Bronchial epithelial cell (primary cell): ENCODE data around the gene ESPL1. TPM values are rescaled to one million over a fixed set of nuclear protein-coding genes. Genes with fewer than 3 reads are reported as not detected.

ENCODE experiments used
- DNase-seq: peaks from one replicate; pipeline ENCODE4 v3.0.0-alpha.2; 2010; ENCODE audit warnings: low read depth
- FAIRE-seq: peaks from 2 replicates; lab custom pipeline; 2011; peaks lifted over from hg19 to GRCh38; lab: Jason Lieb, UNC
- H3K27me3 ChIP-seq: 2 replicates; pipeline ENCODE4 v1.5.1; 2011; ENCODE audit warnings: low read length; ENCODE audit not compliant: control insufficient read depth, insufficient read depth
- H3K36me3 ChIP-seq: 2 replicates; pipeline ENCODE4 v1.5.1; 2011; ENCODE audit warnings: low read length; ENCODE audit not compliant: control insufficient read depth, insufficient read depth
- H3K4me3 ChIP-seq: 2 replicates; pipeline ENCODE4 v1.5.1; 2011; ENCODE audit warnings: mild to moderate bottlenecking, low read depth, low read length, control low read depth
- CTCF ChIP-seq: IDR thresholded peaks from 2 replicates; pipeline ENCODE4 v1.5.1; 2011; ENCODE audit warnings: mild to moderate bottlenecking, moderate library complexity, low read length, control low read depth, inconsistent platforms; ENCODE audit not compliant: insufficient read depth, severe bottlenecking
- total RNA-seq: library from RNA; depleted of rRNA; stranded (reverse); fragments of >200 nt; gene quantifications from 2 replicates; pipeline ENCODE4 v1.2.1, GENCODE V29; 2014

The ESPL1 gene
- total RNA-seq, 1 donor from 2014 or later = 0.26 TPM

- DNase-seq (peak; percentile 71), FAIRE-seq (no peak)
- no peaks in the 10 kb centered on the region for H3K27me3 ChIP-seq
- TF ChIP-seq CTCF = peak; percentile 66
- peaks cover 4% of the 10 kb centered on the region for H3K36me3 ChIP-seq
- peak overlapping the region; percentile 88 for H3K4me3 ChIP-seq
These were observed 16.4 kb upstream of the ESPL1 start for GRCh38 chr12:53251477-53252348.

GRCh38 chr12:53252349-53252916, 15.7 kb upstream of the ESPL1 start:
- no peak for TF ChIP-seq CTCF
- Histone ChIP-seq H3K36me3 (peaks cover 4% of the 10 kb centered on the region), H3K4me3 (peak overlapping the region; percentile 88), H3K27me3 (no peaks in the 10 kb centered on the region)
- FAIRE-seq (no peak), DNase-seq (peak; percentile 53)

- TF ChIP-seq CTCF = no peak
- Histone ChIP-seq H3K36me3 (peaks cover 4% of the 10 kb centered on the region), H3K4me3 (no peak overlapping the region), H3K27me3 (no peaks in the 10 kb centered on the region)
- FAIRE-seq = no peak
- no peak for DNase-seq
These were observed 14.8 kb upstream of the ESPL1 start for GRCh38 chr12:53253298-53253697.

- FAIRE-seq (no peak), DNase-seq (no peak)
- H3K36me3 ChIP-seq = peaks cover 4% of the 10 kb centered on the region
- TF ChIP-seq CTCF = no peak
- no peak overlapping the region for H3K4me3 ChIP-seq
- H3K27me3 ChIP-seq = no peaks in the 10 kb centered on the region
These were observed 13.1 kb upstream of the ESPL1 start for GRCh38 chr12:53254816-53255545.

- FAIRE-seq (no peak), DNase-seq (no peak)
- TF ChIP-seq CTCF = no peak
- Histone ChIP-seq H3K36me3 (peaks cover 4% of the 10 kb centered on the region), H3K27me3 (no peaks in the 10 kb centered on the region), H3K4me3 (no peak overlapping the region)
These were observed 12.1 kb upstream of the ESPL1 start for GRCh38 chr12:53255996-53256395.
